NCI-H2081 treated with DMSO at 0.1 percent for 48 hours (cell line): ENCODE results near the gene MEGF6.

Experiments
- DNase-seq: peaks from one replicate; lab custom pipeline; 2025; lab: John Stamatoyannopoulos, UW

Gene MEGF6

GRCh38 chr1:3459051-3459908 is 152.0 kb downstream of the MEGF6 start:
- DNase-seq, result no peak

- no peak for DNase-seq
These were observed 153.1 kb downstream of the MEGF6 start for GRCh38 chr1:3457910-3458883.

- no peak for DNase-seq
These were observed 154.1 kb downstream of the MEGF6 start for GRCh38 chr1:3456964-3457909.

- DNase-seq, result no peak
These were observed 154.8 kb downstream of the MEGF6 start for GRCh38 chr1:3456449-3456963.

GRCh38 chr1:3455670-3456448 is 155.4 kb downstream of the MEGF6 start:
- no peak for DNase-seq

GRCh38 chr1:3454811-3455618 is 156.3 kb downstream of the MEGF6 start:
- no peak for DNase-seq

- DNase-seq, result peak; percentile 17
These were observed 157.2 kb downstream of the MEGF6 start, which contains the start of gene ARHGEF16 for GRCh38 chr1:3453891-3454810. TSS of gene ARHGEF16 (plus strand) at chr1:3454665. CDS start at chr1:3463085, 8,420 bp downstream.

- no peak for DNase-seq
These were observed 158.0 kb downstream of the MEGF6 start for GRCh38 chr1:3453203-3453761.

GRCh38 chr1:3452866-3453175 is 158.5 kb downstream of the MEGF6 start:
- DNase-seq, result no peak

- DNase-seq, result no peak
These were observed 159.1 kb downstream of the MEGF6 start for GRCh38 chr1:3451994-3452865.

- no peak for DNase-seq
These were observed 160.3 kb downstream of the MEGF6 start for GRCh38 chr1:3450983-3451382.

GRCh38 chr1:3450202-3450863 is 161.0 kb downstream of the MEGF6 start:
- no peak for DNase-seq

- DNase-seq, result no peak
These were observed 166.6 kb downstream of the MEGF6 start for GRCh38 chr1:3444736-3445135.

- no peak for DNase-seq
These were observed 167.0 kb downstream of the MEGF6 start for GRCh38 chr1:3444298-3444697.

- DNase-seq, result no peak
These were observed 167.5 kb downstream of the MEGF6 start for GRCh38 chr1:3443807-3444206.

- DNase-seq, result no peak
These were observed 168.4 kb downstream of the MEGF6 start for GRCh38 chr1:3442901-3443300.

- DNase-seq, result no peak
These were observed 169.0 kb downstream of the MEGF6 start for GRCh38 chr1:3442331-3442730.
